ENCODE data around the gene RPS14.

The RPS14 gene

DNA sequence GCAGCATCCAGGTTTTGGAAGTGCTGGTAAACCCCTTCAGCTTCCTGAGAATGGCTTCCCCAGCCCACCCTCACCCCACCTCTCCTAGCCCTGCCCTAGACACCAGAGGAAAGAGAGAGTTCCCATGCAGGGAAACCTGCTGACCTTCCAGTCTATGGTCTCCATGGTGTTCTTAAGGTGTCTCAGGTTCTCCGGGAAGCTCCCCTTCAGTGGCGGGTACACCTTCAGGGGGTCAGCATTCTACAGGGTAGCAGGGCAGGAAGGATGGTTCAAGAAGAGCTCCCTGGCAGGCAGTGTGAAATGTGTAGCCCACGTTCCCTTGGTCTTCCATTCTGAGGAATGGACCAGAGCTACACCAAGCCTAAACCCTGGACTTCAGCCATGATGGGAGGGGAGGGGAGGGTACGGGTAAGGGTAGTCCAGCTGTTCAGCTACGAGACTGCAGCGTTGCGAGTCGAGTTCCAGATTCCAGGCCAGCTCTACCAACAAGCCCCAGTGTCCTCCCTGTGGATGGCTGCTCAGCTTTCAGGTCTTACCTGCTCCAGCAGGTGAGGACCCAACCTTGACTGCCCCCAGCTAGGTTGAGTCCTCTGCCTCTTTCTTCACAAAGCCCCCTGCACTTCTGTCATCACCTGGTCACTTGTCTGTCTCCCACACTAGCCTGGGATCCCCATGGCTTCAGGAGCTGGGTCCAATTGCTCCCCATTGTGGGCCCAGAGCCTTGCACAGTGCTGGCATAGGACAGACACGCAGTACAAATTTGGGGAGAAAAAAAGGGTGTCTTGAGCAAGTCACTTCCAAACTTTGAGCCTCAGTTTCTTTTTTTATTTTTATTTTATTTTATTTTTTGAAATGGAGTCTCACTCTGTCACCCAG, 44.4 kb downstream of the RPS14 start:
- Histone ChIP-seq H4K8ac (ENCODE audit: low read depth, low read length) (no peak overlapping the region), H2BK15ac (replicated peaks; ENCODE audit: low read depth) (no peak overlapping the region), H3K27ac (ENCODE audit: low read depth, low read length) (no peak overlapping the region), H3K4me1 (ENCODE audit: control insufficient read depth, low read depth, low read length) (peaks cover 2% of the 10 kb centered on the region), H3K27me3 (ENCODE audit: insufficient read depth, low read length, poor library complexity) (no peaks in the 10 kb centered on the region), H3K23ac (ENCODE audit: low read length) (no peak overlapping the region), H2BK5ac (ENCODE audit: low read length) (no peak overlapping the region), H2BK120ac (ENCODE audit: low read depth, low read length) (no peak overlapping the region), H3K79me1 (ENCODE audit: low read length) (no peaks in the 10 kb centered on the region), H3K79me2 (ENCODE audit: control insufficient read depth, insufficient read depth, low read length) (no peaks in the 10 kb centered on the region), H3K4me3 (ENCODE audit: low read length) (no peak overlapping the region), H3K4me2 (ENCODE audit: low read length) (no peak overlapping the region), H3K56ac (ENCODE audit: low read length) (no peak overlapping the region), H2AK5ac (ENCODE audit: low read length) (no peak overlapping the region), H3K9ac (ENCODE audit: low read length) (no peak overlapping the region), H3K18ac (ENCODE audit: low read length) (no peak overlapping the region), H3K4ac (ENCODE audit: low read depth, low read length) (no peak overlapping the region), H4K5ac (ENCODE audit: low read length) (no peak overlapping the region), H3K36me3 (ENCODE audit: control insufficient read depth, insufficient read depth, low read length) (peaks cover 9% of the 10 kb centered on the region)
- no peak for DNase-seq
- WGBS (ENCODE audit: extremely low coverage, insufficient coverage, low lambda C conversion rate): no CpG with 5 or more reads among the region's 9 CpGs

DNA sequence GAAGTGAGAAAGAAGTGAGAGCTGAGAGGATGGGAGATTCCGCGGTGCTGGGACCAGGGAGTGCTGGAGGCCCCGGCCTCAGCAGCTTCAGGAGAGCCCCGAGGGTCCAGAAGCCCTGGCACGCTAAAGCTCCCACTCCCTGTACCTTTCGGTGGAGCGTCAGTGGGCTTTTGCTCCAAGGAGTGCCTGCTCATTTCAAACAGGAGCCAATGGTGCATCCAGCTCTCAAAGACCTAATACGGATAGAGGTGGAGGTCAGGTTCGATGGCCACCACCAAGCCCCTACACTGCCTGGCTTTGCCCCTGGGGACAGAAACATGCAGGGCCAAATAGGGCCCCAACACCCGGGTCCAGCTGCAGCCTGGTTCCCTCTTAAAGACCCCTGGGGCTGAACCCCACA, 45.0 kb downstream of the RPS14 start:
- H3K23ac ChIP-seq (ENCODE audit: low read length): no peak overlapping the region
- H3K4me3 ChIP-seq (ENCODE audit: low read length): no peak overlapping the region
- no peaks in the 10 kb centered on the region for H3K79me1 ChIP-seq (ENCODE audit: low read length)
- H3K4ac ChIP-seq (ENCODE audit: low read depth, low read length): no peak overlapping the region
- H3K18ac ChIP-seq (ENCODE audit: low read length): no peak overlapping the region
- H3K27me3 ChIP-seq (ENCODE audit: insufficient read depth, low read length, poor library complexity): no peaks in the 10 kb centered on the region
- H2BK120ac ChIP-seq (ENCODE audit: low read depth, low read length): no peak overlapping the region
- H3K56ac ChIP-seq (ENCODE audit: low read length): no peak overlapping the region
- peaks cover 12% of the 10 kb centered on the region for H3K36me3 ChIP-seq (ENCODE audit: control insufficient read depth, insufficient read depth, low read length)
- no peak overlapping the region for H2BK15ac ChIP-seq (replicated peaks; ENCODE audit: low read depth)
- H3K79me2 ChIP-seq (ENCODE audit: control insufficient read depth, insufficient read depth, low read length): no peaks in the 10 kb centered on the region
- no peak overlapping the region for H4K5ac ChIP-seq (ENCODE audit: low read length)
- no peak overlapping the region for H4K8ac ChIP-seq (ENCODE audit: low read depth, low read length)
- H2BK5ac ChIP-seq (ENCODE audit: low read length): no peak overlapping the region
- no peak overlapping the region for H3K4me2 ChIP-seq (ENCODE audit: low read length)
- no CpG with 5 or more reads among the region's 10 CpGs for WGBS (ENCODE audit: extremely low coverage, insufficient coverage, low lambda C conversion rate)
- no peaks in the 10 kb centered on the region for H3K4me1 ChIP-seq (ENCODE audit: control insufficient read depth, low read depth, low read length)
- H2AK5ac ChIP-seq (ENCODE audit: low read length): no peak overlapping the region
- no peak overlapping the region for H3K27ac ChIP-seq (ENCODE audit: low read depth, low read length)
- H3K9ac ChIP-seq (ENCODE audit: low read length): no peak overlapping the region
- DNase-seq: no peak

DNA sequence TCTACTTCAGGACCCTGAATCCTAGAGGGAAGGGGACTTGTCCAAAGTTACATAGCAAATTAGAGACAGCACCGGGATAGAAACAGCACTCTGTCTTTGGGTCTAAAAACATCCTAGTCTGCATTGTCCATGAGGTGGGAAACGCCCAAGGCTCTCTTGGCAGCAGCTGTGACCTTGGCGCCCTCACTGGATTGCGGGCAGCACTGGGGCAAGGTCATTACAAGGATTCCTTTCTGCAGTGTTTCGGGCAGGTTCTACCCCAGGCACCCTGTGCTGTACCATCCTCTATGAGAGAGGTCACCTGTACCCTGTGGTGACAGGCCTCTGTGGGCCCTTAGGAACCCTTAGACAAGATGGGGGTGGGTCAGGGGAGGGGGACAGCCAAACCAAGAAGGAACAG, 45.4 kb downstream of the RPS14 start:
- no peak overlapping the region for H3K4me2 ChIP-seq (ENCODE audit: low read length)
- DNase-seq: no peak
- H3K79me1 ChIP-seq (ENCODE audit: low read length): no peaks in the 10 kb centered on the region
- H3K27me3 ChIP-seq (ENCODE audit: insufficient read depth, low read length, poor library complexity): no peaks in the 10 kb centered on the region
- no peak overlapping the region for H2BK120ac ChIP-seq (ENCODE audit: low read depth, low read length)
- no peaks in the 10 kb centered on the region for H3K79me2 ChIP-seq (ENCODE audit: control insufficient read depth, insufficient read depth, low read length)
- no peak overlapping the region for H4K8ac ChIP-seq (ENCODE audit: low read depth, low read length)
- H3K4me1 ChIP-seq (ENCODE audit: control insufficient read depth, low read depth, low read length): no peaks in the 10 kb centered on the region
- no peak overlapping the region for H2BK5ac ChIP-seq (ENCODE audit: low read length)
- no peak overlapping the region for H2AK5ac ChIP-seq (ENCODE audit: low read length)
- no peak overlapping the region for H4K5ac ChIP-seq (ENCODE audit: low read length)
- H3K36me3 ChIP-seq (ENCODE audit: control insufficient read depth, insufficient read depth, low read length): peaks cover 16% of the 10 kb centered on the region
- H3K56ac ChIP-seq (ENCODE audit: low read length): no peak overlapping the region
- H2BK15ac ChIP-seq (replicated peaks; ENCODE audit: low read depth): no peak overlapping the region
- no peak overlapping the region for H3K23ac ChIP-seq (ENCODE audit: low read length)
- H3K18ac ChIP-seq (ENCODE audit: low read length): no peak overlapping the region
- H3K27ac ChIP-seq (ENCODE audit: low read depth, low read length): no peak overlapping the region
- no peak overlapping the region for H3K4ac ChIP-seq (ENCODE audit: low read depth, low read length)
- H3K9ac ChIP-seq (ENCODE audit: low read length): no peak overlapping the region
- H3K4me3 ChIP-seq (ENCODE audit: low read length): no peak overlapping the region
- WGBS (ENCODE audit: extremely low coverage, insufficient coverage, low lambda C conversion rate): no CpG with 5 or more reads among the region's 5 CpGs

DNA sequence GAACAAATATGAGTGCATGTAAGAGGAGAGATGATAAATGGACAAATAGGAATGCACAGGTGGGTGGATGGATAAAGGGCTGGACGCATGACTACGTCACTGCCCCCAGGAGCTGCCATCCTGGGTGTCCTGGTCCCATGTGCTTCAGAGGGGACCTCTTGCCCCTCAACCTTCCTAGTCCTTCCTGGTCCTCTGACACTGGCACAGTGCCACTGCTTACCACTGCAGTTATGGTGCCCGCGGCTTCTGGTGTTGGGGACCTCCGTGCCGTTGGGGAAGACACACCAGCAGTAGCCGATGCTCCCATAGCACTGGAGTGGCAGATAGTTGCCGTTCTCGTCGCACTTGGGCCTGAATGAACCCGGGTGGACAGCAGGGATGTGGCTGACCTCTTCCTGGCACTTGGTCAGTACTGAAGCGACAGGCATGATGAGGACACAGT, 46.6 kb downstream of the RPS14 start:
- H2BK5ac ChIP-seq (ENCODE audit: low read length): no peak overlapping the region
- no peak overlapping the region for H2AK5ac ChIP-seq (ENCODE audit: low read length)
- H3K4ac ChIP-seq (ENCODE audit: low read depth, low read length): no peak overlapping the region
- no peak overlapping the region for H3K9ac ChIP-seq (ENCODE audit: low read length)
- H3K4me1 ChIP-seq (ENCODE audit: control insufficient read depth, low read depth, low read length): no peaks in the 10 kb centered on the region
- DNase-seq: no peak
- H3K36me3 ChIP-seq (ENCODE audit: control insufficient read depth, insufficient read depth, low read length): peaks cover 19% of the 10 kb centered on the region
- no peaks in the 10 kb centered on the region for H3K79me2 ChIP-seq (ENCODE audit: control insufficient read depth, insufficient read depth, low read length)
- H2BK120ac ChIP-seq (ENCODE audit: low read depth, low read length): no peak overlapping the region
- no peak overlapping the region for H3K4me3 ChIP-seq (ENCODE audit: low read length)
- no peak overlapping the region for H4K8ac ChIP-seq (ENCODE audit: low read depth, low read length)
- no peaks in the 10 kb centered on the region for H3K79me1 ChIP-seq (ENCODE audit: low read length)
- no CpG with 5 or more reads among the region's 12 CpGs for WGBS (ENCODE audit: extremely low coverage, insufficient coverage, low lambda C conversion rate)
- H3K18ac ChIP-seq (ENCODE audit: low read length): no peak overlapping the region
- no peak overlapping the region for H4K5ac ChIP-seq (ENCODE audit: low read length)
- H3K27ac ChIP-seq (ENCODE audit: low read depth, low read length): no peak overlapping the region
- no peak overlapping the region for H2BK15ac ChIP-seq (replicated peaks; ENCODE audit: low read depth)
- no peak overlapping the region for H3K23ac ChIP-seq (ENCODE audit: low read length)
- H3K4me2 ChIP-seq (ENCODE audit: low read length): no peak overlapping the region
- H3K27me3 ChIP-seq (ENCODE audit: insufficient read depth, low read length, poor library complexity): no peaks in the 10 kb centered on the region
- H3K56ac ChIP-seq (ENCODE audit: low read length): no peak overlapping the region

DNA sequence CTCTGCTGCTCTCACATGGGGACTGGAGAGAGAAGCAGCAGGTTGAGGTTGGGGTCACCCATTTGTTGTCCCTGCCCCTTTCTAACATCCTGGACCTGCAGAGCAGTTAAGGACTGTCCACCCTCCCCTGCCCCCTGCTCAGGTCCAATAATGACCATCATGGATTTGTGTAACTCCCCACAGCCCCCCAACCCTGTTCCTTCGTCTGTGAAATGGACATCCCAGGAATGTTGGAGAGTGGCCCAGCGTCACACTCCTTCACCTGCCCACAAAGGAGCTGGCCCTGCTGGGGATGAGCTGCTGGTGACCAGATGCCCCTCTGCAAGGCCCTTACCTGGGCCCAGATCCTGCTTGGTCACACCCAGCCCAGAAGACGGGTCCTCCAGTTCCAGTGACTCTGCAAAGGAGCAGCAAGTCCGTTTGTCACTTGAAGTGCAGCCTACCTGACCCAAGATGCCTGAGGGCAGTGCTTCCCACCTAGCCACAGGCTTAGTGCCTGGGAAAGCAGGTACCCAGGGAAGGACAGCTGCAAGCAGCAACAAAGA, 47.2 kb downstream of the RPS14 start:
- Histone ChIP-seq H2BK15ac (replicated peaks; ENCODE audit: low read depth) (no peak overlapping the region), H2BK5ac (ENCODE audit: low read length) (no peak overlapping the region), H4K5ac (ENCODE audit: low read length) (no peak overlapping the region), H3K27ac (ENCODE audit: low read depth, low read length) (no peak overlapping the region), H4K8ac (ENCODE audit: low read depth, low read length) (no peak overlapping the region), H2AK5ac (ENCODE audit: low read length) (no peak overlapping the region), H3K79me2 (ENCODE audit: control insufficient read depth, insufficient read depth, low read length) (no peaks in the 10 kb centered on the region), H3K56ac (ENCODE audit: low read length) (no peak overlapping the region), H2BK120ac (ENCODE audit: low read depth, low read length) (no peak overlapping the region), H3K36me3 (ENCODE audit: control insufficient read depth, insufficient read depth, low read length) (peaks cover 19% of the 10 kb centered on the region), H3K4ac (ENCODE audit: low read depth, low read length) (no peak overlapping the region), H3K18ac (ENCODE audit: low read length) (no peak overlapping the region), H3K9ac (ENCODE audit: low read length) (no peak overlapping the region), H3K23ac (ENCODE audit: low read length) (no peak overlapping the region), H3K27me3 (ENCODE audit: insufficient read depth, low read length, poor library complexity) (no peaks in the 10 kb centered on the region), H3K4me1 (ENCODE audit: control insufficient read depth, low read depth, low read length) (no peaks in the 10 kb centered on the region), H3K4me2 (ENCODE audit: low read length) (no peak overlapping the region), H3K4me3 (ENCODE audit: low read length) (no peak overlapping the region), H3K79me1 (ENCODE audit: low read length) (no peaks in the 10 kb centered on the region)
- no peak for DNase-seq
- WGBS (ENCODE audit: extremely low coverage, insufficient coverage, low lambda C conversion rate): no CpG with 5 or more reads among the region's 4 CpGs
